ENCODE results near the gene MAN1B1.

MAN1B1 gene

GRCh38 chr9:137088121-137088520 is 1.3 kb downstream of the MAN1B1 start:
- no peak for DNase-seq

- no peak for DNase-seq
Measured at GRCh38 chr9:137089232-137089947, 2.6 kb downstream of the MAN1B1 start.

- peak; percentile 86 for DNase-seq
Measured at GRCh38 chr9:137095664-137096517, 9.1 kb downstream of the MAN1B1 start.

DNA sequence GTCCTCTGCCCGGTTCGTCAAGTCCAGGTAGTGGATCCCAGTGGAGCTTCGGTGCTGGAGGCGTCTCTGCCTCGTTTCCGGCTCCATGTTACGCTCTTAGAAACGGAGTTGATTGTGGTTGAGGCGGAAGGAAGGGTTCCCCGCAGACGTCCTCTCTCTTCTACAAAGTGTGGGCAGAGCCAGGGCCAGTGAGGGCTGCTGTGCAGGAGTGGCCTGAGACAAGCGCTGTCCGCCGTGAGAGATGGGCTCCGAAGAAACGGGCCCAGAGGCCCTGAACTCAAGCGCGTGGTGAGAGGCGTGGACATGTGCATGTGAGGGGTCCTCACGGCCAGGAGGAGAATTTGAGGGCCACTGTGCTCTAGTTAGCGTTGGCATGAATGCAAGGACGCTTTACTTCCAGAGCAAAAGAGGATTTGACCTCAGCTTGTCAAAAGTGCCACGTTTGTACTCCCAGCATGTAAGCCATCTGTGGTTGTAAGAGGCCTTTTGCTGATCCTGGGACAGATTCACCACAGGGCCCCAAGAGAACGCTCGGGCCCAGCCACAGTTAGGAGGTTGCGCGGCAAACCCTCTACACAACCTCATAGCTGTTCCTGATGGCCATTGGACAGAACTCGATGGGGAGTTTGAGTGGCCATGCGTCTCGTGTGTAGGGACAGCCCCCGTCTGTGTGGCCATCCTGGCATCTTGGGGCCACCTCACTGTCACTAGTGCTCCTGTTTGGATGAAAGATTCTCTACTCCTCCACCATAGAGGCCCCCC is 10.2 kb downstream of the MAN1B1 start:
- no peak for DNase-seq

- DNase-seq: no peak
Measured at GRCh38 chr9:137097761-137098462, 11.1 kb downstream of the MAN1B1 start.

- DNase-seq: no peak
Measured at GRCh38 chr9:137099231-137099630, 12.4 kb downstream of the MAN1B1 start.

DNA sequence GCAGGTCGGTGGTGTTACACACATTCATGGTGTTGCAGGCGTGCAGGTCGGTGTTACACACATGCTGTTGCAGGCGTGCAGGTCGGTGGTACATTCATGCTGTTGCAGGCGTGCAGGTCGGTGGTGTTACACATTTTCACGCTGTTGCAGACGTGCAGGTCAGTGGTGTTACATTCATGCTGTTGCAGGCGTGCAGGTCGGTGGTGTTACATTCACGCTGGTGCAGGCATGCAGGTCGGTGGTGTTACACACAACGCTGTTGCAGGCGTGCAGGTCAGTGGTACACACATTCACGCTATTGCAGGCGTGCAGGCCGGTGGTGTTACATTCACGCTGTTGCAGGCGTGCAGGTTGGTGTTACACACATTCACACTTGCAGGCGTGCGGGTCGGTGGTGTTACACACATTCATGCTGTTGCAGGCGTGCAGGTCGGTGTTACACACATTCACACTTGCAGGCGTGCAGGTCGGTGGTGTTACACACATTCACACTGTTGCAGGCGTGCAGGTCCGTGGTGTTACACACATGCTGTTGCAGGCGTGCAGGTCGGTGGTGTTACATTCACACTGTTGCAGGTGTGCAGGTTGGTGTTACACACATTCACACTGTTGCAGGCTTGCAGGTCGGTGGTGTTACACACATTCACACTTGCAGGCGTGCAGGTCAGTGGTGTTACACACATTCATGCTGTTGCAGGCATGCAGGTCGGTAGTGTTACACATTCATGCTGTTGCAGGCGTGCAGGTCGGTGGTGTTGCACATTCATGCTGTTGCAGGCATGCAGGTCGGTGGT is 16.6 kb downstream of the MAN1B1 start:
- DNase-seq: no peak

DNA sequence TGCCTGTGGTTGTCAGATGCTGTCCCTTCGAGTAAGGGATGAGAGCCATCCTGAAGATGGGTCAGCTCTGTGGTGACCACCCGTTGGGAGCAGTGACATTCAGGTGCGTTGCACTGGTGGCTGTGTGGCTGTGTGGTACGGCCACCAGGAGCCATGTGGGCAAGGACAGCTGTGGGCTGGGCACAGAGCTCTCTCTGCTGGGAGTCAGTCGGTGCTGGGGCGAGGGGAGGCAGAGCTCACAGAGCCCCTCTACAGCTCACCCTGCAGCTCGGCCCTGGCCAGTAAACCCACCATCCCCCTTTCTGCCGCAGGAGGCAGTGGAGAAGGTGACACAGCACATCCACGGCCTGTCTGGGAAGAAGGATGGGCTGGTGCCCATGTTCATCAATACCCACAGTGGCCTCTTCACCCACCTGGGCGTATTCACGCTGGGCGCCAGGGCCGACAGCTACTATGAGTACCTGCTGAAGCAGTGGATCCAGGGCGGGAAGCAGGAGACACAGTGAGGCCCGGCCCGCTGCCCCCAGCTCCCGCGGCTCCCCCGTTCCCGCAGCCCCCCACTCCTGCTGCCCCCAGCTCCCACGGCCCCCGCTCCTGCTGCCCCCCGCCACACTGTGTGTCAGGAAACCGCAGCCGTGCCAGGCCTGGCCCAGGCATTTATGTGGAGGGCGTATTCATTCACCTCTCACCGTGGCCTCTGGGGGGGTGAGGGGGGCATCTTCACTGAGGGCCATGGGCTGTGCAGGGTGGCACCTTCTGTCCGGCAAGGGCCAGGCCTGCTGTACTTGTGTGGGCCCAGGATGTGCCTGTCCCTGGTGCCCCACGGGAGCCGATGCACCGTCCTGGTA is 19.3 kb downstream of the MAN1B1 start:
- no peak for DNase-seq

- DNase-seq: no peak
Measured at GRCh38 chr9:137106662-137107250, 20.0 kb downstream of the MAN1B1 start.

DNA sequence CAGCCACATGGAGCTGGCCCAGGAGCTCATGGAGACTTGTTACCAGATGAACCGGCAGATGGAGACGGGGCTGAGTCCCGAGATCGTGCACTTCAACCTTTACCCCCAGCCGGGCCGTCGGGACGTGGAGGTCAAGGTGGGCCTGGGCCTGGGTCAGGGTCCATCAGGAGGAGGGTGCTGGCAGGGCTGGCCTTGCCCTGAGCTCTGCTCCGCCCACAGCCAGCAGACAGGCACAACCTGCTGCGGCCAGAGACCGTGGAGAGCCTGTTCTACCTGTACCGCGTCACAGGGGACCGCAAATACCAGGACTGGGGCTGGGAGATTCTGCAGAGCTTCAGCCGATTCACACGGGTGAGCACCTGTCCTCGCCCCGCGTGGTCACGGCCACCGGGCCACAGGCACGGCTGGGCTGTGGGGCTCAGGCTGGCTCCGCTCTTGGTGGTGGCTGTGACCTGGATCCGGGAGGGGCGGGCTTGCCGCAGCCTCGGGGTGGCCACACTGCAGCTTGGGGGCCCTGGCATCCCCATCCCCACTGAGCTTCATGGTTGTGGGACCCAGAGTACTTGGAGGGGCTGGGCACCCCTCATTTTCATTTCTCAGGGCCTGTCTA is 20.6 kb downstream of the MAN1B1 start:
- no peak for DNase-seq

GRCh38 chr9:137107982-137108381 is 21.2 kb downstream of the MAN1B1 start:
- no peak for DNase-seq

DNA sequence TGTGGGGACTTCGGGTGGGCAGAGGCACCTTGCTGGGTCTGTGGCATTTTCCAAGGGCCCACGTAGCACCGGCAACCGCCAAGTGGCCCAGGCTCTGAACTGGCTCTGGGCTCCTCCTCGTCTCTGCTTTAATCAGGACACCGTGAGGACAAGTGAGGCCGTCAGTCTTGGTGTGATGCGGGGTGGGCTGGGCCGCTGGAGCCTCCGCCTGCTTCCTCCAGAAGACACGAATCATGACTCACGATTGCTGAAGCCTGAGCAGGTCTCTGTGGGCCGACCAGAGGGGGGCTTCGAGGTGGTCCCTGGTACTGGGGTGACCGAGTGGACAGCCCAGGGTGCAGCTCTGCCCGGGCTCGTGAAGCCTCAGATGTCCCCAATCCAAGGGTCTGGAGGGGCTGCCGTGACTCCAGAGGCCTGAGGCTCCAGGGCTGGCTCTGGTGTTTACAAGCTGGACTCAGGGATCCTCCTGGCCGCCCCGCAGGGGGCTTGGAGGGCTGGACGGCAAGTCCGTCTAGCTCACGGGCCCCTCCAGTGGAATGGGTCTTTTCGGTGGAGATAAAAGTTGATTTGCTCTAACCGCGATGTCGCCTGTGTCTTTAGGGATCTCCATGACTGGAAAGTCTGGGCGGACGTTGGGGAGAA is 21.9 kb downstream of the MAN1B1 start:
- DNase-seq: no peak

GRCh38 chr9:137109250-137110146 is 22.7 kb downstream of the MAN1B1 start:
- DNase-seq: no peak

DNA sequence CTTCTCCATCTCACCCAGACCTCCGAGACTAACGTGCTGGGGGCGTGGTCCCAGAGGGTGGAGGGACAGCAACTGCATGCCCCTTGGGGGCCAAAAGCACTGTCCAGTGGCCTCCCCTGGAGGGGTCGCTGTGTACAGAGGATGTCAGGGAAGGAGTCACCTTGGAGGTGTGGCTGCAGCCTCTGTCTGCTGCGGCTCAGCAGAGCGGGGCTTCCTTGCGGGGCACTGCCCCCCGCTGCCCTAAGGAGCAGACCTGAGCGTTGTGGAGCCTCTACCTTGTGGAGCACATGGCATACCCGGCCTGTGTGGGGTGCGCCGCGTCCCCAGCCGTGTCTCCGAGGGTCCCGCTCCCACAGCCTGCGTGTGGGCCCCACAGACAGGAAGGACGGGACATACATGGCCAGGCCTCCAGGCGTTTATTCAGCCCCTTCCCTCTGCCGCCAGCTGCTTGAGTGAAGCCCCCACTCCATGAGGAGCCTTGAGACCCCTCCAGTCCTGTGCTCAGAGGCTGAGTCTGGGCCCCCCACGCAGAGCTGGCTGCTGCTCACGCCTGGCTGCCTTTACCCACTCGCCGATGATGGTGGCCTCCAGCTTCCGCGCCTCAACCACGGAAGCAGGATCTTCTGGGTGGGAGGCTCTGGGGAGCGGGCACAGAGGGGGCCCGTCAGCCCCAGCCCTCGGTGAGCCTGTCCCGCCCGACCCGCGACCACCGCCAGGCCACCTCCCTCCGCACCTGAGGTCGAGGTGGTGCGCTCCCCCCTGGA is 23.5 kb downstream of the MAN1B1 start:
- no peak for DNase-seq

DNA sequence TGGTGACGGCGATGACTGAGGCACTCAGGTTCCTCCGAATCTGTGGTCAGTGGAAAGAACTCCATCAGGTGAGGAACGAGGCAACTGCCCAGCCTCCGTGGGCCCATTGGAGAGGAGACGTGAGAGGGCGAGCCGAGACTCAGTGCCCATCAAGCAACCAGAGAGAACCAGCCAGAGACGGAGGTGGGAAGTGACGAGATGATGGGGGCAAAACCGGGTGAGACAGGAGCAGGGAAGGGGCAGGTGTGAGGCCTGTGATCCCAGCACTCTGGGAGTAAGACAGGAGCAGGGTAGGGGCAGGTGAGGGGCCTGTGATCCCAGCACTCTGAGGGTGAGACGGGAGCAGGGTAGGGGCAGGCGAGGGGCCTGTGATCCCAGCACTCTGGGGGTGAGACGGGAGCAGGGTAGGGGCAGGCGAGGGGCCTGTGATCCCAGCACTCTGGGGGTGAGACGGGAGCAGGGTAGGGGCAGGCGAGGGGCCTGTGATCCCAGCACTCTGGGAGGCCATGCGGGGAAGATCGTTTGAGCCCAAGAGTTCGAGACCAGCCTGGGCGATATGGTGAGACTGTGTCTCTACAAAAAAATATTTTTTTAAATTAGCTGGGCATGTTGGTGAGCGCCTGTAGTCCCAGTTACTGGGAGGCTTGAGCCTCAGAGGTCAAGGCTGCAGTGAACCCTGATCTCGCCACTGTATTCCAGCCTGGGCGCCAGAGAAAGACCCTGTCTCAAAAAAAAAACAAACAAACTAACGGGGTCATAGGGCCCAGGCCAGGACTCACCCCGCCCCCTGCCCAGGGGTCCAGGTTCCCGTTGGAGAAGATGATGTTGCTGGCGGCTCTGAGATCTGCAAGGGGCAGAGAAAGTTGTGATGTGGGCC is 24.4 kb downstream of the MAN1B1 start:
- no peak for DNase-seq

DNA sequence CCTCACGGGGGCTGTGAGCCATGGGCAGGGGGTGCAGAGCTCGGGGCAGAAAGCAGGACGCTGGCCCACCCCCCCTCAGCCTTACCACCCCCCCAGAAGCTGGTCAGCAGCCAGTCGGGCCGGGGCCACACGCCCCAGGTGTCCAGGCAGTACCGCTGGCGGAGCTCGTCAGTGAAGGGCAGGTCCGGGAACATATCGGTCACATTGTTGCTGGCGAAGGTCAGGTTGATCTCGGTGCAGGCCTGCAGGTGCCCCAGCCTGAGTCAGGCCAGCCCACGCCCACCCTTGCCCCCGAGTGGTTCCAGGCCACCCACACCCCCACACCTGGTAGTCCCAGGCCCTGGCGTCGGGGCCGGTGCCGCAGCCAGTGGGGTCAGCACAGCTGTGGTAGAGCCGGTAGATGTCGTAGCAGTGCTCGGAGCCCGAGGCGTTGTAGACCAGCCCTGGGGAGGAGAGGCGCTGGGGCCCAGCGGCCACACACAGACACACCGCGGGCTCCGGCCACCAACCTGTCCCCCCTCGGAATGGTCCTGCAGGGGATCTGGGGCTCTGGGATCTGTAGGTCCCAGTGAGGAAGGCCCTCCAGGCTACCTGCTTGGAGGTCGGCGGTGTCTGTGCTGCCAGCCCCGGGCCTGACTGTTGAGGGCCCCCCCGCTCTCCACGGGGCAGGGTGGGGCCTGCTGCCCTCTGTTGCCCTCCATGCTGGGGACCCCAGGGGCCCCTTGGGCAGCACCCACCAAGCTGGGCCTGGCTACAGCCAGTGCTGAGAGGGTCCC is 25.2 kb downstream of the MAN1B1 start:
- DNase-seq: no peak
